ENCODE measurements around the gene C1R.
"Not testable (repeated sequence)": the region's sequence is repeated elsewhere in the genome, so short reads cannot be mapped to it uniquely, and the experiment has no call there.

C1R gene

GRCh38 chr12:7058163-7058845, 33.9 kb downstream of the C1R start:
- no peak overlapping the region for H3K4me3 ChIP-seq (ENCODE audit: low read depth, low read length)
- DNase-seq (ENCODE audit: low read depth), result no peak
- TF ChIP-seq CTCF (IDR thresholded peaks at IDR 0.05; ENCODE audit: low read depth, low read length, missing control alignments), result no peak

- not testable (repeated sequence) for DNase-seq (ENCODE audit: low read depth)
Observed at GRCh38 chr12:7055736-7056135, 36.5 kb downstream of the C1R start.

GRCh38 chr12:7054925-7055324, 37.3 kb downstream of the C1R start:
- TF ChIP-seq CTCF (IDR thresholded peaks at IDR 0.05; ENCODE audit: low read depth, low read length, missing control alignments), result no peak
- H3K4me3 ChIP-seq (ENCODE audit: low read depth, low read length), result no peak overlapping the region

More at GRCh38 chr12:7055736-7056135, 36.5 kb downstream of the C1R start:
- H3K4me3 ChIP-seq (ENCODE audit: low read depth, low read length), result not testable (repeated sequence)

GRCh38 chr12:7049973-7050372, 42.3 kb downstream of the C1R start:
- not testable (repeated sequence) for DNase-seq (ENCODE audit: low read depth); H3K4me3 ChIP-seq (ENCODE audit: low read depth, low read length)

More at GRCh38 chr12:7054925-7055324, 37.3 kb downstream of the C1R start:
- DNase-seq (ENCODE audit: low read depth), result no peak

GRCh38 chr12:7049445-7049951, 42.7 kb downstream of the C1R start:
- not testable (repeated sequence) for DNase-seq (ENCODE audit: low read depth); H3K4me3 ChIP-seq (ENCODE audit: low read depth, low read length)

- TF ChIP-seq CTCF (IDR thresholded peaks at IDR 0.05; ENCODE audit: low read depth, low read length, missing control alignments), result no peak
- no peak overlapping the region for H3K4me3 ChIP-seq (ENCODE audit: low read depth, low read length)
- no peak for DNase-seq (ENCODE audit: low read depth)
Observed at GRCh38 chr12:7047306-7047705, 44.9 kb downstream of the C1R start.

GRCh38 chr12:7046383-7047105, 45.7 kb downstream of the C1R start:
- DNase-seq (ENCODE audit: low read depth), result no peak
- H3K4me3 ChIP-seq (ENCODE audit: low read depth, low read length), result no peak overlapping the region
- TF ChIP-seq CTCF (IDR thresholded peaks at IDR 0.05; ENCODE audit: low read depth, low read length, missing control alignments), result no peak

- no peak for TF ChIP-seq CTCF (IDR thresholded peaks at IDR 0.05; ENCODE audit: low read depth, low read length, missing control alignments)
- DNase-seq (ENCODE audit: low read depth), result no peak
- no peak overlapping the region for H3K4me3 ChIP-seq (ENCODE audit: low read depth, low read length)
Observed at GRCh38 chr12:7045913-7046312, 46.3 kb downstream of the C1R start.

Data from GM12864 (cell line).